ENCODE measurements around the gene WEE2.

- TF ChIP-seq EP300 (IDR thresholded peaks at IDR 0.05) (no peak), CTCF (IDR thresholded peaks at IDR 0.05) (no peak)
Observed at GRCh38 chr7:141738592-141739013, 30.4 kb downstream of the WEE2 start.

Data from suprapubic skin (tissue), 3 donors.